ENCODE measurements around the gene DOCK1.

The DOCK1 gene

GRCh38 chr10:127013211-127013656 is 108.0 kb downstream of the DOCK1 start:
- DNase-seq, result no peak

- no peak for DNase-seq
Measured at GRCh38 chr10:127013691-127014473, 108.7 kb downstream of the DOCK1 start.

GRCh38 chr10:127014671-127015070 is 109.4 kb downstream of the DOCK1 start:
- no peak for DNase-seq

DNA sequence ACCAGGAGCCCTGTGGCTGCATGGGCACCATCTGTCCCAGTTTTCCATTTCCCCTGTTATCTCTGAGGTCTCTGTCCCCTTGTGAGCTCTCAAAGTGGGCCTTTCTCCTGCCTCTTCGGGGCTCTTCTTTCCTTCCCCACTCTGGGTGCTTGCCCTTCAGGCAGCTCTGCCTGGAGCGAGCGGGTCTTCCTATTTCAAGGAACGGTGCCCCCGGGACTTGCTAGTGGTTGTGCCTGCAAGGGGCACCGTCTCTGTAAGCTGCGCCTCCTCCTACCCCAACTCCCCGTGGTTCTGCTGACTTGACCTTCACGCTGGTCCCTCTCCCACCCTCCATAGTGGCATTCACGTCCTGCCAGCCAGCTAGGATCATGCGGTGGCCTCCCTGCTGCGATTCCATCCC is 110.1 kb downstream of the DOCK1 start:
- DNase-seq, result no peak

DNA sequence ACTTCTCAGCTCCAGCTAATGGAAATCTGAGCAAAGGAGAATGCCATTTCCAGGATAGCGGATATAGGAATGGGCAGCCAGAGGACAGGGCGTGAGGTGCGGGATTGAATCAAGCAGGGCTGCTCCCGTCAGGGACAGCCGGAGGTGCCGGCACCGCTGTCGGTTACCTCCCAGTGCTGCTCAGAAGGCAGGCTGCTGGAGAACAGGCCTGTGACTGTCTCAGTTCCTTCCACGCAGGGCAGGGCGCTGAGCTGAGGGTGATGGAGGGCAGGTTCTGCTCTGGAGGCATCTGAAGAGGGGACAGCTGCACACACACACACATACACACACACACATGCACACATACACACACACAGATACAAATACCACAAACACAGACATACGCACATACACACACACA is 111.1 kb downstream of the DOCK1 start:
- no peak for DNase-seq

DNA sequence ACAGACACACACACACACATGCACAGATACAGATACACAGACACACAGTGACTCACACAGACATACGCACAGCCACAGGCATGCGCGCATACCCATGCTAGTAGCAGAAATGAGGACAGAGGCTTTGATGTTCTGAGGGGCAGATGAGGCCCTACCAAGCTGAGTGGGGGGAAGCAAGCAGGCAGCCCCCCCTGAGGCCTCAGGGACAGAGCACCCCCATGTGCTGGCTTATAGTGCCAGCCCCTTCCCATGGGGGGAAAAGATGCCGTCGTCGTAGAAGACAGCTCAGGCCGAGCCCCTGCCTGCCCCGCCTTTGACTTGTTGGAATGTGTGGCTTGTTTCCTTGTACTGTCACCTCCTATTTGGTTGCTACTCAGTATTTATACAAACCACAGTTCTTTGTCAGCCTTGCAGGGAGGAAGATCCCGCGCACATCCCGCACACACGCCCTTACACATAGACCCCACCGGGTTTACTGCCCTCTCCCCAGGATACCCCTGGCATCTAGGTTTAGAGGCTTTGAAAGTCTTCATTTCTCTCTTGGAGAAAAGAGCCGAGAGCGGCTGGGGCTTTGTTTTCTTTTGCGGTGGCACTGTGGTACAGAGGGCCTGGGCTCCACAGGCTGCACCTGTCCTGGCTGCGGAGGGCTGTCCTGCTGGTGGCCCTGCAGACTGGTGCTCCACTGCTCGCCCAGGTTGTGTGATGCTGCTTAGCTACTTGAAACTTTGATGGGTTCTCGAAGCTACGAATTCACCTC is 112.5 kb downstream of the DOCK1 start:
- no peak for DNase-seq

GRCh38 chr10:127018298-127018650 is 113.0 kb downstream of the DOCK1 start:
- DNase-seq, result no peak

- no peak for DNase-seq
Measured at GRCh38 chr10:127018766-127019165, 113.5 kb downstream of the DOCK1 start.

- no peak for DNase-seq
Measured at GRCh38 chr10:127020260-127020659, 115.0 kb downstream of the DOCK1 start.

DNA sequence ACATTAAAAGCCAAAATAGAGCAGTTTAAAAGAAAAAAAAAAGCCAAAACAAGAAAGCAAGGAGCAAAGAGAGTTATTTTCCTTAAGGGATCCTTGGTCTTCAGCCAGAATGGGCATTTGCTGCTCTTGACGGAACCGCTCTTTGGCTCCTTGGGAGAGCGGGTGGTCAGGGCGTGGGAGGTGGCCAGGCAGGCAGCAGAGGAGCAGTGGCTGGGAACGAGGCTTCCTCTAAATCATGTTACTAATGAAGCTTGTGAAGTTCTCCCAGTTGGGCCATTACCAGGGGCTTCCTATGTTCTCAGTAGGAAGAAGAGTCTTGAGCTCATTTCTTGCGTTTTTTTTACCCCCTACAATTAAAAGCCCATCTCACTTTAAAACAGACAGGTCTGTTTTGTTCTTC is 116.6 kb downstream of the DOCK1 start:
- DNase-seq, result no peak

- DNase-seq, result no peak
Measured at GRCh38 chr10:127024685-127025435, 119.6 kb downstream of the DOCK1 start.

GRCh38 chr10:127027786-127028185 is 122.6 kb downstream of the DOCK1 start:
- DNase-seq, result no peak

- DNase-seq, result no peak
Measured at GRCh38 chr10:127028556-127028955, 123.3 kb downstream of the DOCK1 start.

DNA sequence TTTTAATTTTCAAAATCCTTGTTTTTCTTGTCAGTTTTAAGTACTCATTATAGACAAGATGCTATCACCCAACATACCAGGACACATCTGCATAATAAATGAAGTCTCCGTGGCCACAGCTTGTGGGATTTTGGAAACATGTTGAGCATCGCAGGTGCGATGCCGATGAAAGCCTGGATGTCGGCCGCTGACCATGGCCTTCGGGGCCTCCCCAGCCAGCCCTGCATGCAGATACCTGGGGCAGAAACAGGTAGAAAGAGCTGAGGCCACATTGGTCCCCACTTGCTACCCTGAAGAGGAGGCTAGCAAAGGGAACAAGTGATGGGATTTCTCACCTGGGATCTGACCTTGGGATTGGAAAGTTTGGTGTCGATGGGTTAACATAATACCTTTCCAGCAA is 123.8 kb downstream of the DOCK1 start:
- no peak for DNase-seq

GRCh38 chr10:127033216-127034033 is 128.2 kb downstream of the DOCK1 start:
- DNase-seq, result no peak

DNA sequence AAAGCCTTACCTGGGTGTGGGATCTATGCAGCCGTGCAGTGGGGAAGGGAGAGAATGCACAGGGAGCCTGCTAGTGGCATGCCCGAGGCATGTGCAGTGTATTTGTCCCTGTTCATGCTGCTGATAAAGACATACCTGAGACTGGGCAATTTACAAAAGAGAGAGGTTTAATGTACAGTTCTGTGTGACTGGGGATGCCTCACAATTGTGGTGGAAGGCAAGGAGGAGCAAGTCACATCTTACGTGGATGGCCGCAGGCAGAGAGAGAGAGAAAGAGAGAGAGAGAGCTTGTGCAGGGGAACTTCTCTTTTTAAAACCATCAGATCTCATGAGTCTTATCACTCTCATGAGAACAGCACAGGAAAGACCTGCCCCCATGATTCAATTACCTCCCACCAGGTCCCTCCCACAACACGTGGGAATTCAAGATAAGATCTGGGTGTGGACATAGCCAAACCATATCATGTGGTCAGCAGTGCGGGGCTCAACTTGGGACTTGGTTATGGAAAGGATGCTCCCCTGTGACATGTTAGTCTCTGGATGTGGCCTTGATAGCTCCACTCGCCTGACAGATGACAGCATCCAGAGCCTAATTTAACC is 128.9 kb downstream of the DOCK1 start:
- DNase-seq, result no peak

- DNase-seq, result no peak
Measured at GRCh38 chr10:127034790-127035189, 129.6 kb downstream of the DOCK1 start.

- no peak for DNase-seq
Measured at GRCh38 chr10:127035827-127036226, 130.6 kb downstream of the DOCK1 start.

GRCh38 chr10:127036987-127037386 is 131.8 kb downstream of the DOCK1 start:
- DNase-seq, result no peak

- no peak for DNase-seq
Measured at GRCh38 chr10:127039435-127039834, 134.2 kb downstream of the DOCK1 start.

DNA sequence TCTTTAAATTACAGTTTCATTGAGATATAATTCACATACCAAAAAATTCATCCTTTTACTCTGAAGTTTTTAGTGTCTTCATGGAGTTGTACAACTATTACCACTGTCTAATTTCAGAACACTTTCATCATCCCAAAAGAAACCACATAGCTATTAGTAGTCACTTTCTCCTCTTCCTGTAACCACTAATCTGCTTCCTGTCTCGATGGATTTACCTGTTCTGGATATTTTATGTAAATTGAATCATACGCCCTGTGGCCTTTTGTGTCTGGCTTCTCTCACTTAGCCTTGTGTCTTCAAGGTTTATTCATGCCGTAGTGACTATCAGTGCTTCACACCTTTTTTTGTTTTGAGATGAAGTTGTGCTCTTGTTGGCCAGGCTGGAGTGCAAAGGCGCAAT is 135.5 kb downstream of the DOCK1 start:
- no peak for DNase-seq

- DNase-seq, result no peak
Measured at GRCh38 chr10:127041552-127041951, 136.3 kb downstream of the DOCK1 start.
